GM19452 (cell line): ENCODE results near the gene MAD1L1.

ENCODE experiments used
- ATAC-seq: cut with Tn5 transposase; IDR thresholded peaks from one replicate; pipeline ENCODE4 v1.9.1; 2021; ENCODE audit not compliant: unreplicated experiment

Gene MAD1L1

DNA sequence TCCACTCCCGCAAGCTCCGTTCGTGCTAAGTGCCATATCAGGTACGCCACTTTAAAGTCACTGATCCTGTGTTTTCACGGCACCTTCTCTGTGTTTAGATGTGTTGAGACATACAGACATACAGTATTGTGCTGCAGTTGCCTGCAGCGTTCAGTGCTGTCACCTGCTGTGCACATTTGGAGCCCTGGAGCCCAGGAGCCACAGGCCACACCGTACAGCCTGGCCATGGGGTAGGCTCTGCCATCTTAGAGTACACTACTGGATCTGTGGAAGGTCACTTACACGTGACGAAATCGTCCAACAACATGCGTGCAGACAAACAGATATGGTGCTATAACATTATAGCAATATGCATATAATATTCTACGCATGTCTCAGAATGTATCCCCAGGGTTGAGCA, 451.4 kb downstream of the MAD1L1 start:
- no peak for ATAC-seq

DNA sequence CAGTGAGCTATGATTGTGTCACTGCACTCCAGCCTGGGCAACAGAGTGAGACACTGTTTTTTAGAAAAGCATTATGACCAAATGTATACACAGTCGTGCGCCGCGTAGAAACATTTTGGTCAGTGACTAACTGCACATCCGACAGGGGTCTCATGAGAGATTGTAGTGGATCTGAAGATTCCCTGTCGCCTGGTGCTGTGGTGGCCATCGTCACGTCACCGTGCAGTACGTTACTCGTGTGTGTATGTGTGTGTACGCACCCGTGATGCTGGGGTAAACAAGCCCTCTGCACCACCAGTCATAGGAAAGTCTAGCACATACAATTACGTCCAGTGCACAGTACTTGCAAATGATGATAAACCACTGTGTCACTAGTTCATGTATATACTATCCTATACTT, 453.3 kb downstream of the MAD1L1 start:
- ATAC-seq = no peak

DNA sequence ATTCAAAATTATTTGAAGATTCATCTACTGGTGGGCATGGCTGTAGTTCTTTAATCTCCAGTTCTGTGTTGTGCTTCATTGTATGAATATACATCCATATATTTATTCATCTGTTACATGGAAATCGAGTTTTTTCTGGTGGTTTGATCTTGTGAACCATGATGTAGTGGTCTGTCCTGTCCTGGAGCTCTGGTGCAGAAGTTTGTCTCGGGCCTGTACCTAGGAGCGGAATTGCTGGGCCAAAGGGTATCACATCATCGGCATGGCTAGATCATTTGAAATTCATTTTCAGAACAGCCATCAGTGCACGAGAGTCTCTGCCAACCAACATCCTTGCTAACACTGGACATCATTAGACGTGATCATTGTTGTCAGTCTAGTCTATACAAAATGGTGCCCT, 455.6 kb downstream of the MAD1L1 start:
- ATAC-seq = no peak

DNA sequence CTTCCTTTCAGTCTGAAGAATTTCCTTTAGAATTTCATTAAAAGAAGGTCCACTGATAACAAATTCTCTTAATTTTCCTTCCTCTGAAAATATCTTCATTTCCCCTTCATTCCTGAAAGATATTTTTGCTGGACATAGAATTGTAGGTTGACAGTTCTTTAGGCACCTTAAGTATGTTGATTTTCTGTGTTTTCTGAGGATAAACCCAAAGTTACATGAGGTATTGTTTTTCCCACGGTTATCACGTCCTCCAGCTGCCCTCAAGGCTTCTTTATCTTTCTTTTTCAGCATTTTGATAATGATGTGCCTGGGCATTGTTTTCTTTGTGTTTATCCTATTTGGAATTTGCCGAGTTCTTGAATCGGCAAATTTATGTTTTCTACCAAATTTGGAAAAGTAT, 457.4 kb downstream of the MAD1L1 start:
- ATAC-seq = no peak

DNA sequence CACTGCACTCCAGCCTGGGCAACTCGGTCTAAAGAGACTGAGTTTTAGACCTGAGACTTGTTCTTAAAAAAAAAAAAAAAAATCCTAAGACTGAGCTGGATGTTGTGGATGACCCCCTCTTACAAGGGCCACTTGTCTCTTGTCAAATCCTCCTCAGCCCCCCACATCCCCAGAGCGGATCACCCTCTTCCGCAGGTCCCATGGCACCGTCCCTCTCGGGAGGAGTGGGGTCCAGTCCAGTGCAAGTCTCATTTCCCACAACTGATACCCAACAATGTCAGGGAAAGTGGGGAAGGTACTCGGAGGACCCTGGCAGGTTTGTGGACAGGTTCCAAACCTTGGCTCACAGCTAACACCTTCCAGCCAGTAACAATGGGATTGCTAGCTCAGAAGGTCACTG, 462.4 kb downstream of the MAD1L1 start:
- ATAC-seq = no peak

DNA sequence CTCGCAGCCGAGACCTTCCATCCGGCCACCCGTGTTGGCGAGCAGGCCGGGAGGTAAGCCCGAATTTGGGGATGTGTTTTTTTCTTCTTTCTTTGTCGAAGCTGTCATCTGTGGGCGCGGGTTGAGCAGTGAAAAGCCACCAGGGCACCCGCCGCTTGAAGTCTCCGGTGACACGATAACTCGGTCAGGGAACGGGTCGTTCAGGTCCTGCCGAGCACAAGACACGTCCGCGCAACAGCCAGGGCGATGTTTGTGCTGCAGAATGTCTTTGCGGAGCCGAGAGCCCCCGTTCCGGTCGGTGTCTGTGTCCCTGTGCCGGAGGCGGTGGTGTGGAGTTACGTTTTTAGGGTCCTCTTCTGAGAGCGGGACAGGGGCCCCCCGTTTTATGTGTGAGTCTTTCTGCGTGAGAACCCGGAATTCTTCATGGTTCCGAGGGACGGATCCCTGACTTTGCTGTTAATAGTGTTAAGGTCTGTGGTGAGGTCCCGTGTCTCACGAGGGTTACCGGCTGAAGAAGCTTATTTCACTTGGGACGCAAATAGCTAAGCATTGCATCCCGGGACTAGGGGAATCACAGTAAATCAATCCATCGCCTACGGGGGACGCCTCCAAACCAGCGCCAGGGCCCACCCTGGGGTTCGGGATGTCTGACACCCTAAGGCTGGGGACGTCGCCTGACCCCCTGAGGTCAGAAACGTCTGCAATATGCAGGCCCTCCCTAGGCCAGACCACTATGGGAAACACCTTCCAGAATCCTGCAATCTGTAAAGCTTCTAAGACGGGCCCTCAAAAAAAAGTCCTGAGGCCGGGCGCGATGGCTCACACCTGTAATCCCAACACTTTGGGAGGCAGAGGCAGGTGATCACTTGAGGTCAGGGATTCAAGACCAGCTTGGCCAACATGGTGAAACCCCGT, 463.2 kb downstream of the MAD1L1 start:
- no peak for ATAC-seq

DNA sequence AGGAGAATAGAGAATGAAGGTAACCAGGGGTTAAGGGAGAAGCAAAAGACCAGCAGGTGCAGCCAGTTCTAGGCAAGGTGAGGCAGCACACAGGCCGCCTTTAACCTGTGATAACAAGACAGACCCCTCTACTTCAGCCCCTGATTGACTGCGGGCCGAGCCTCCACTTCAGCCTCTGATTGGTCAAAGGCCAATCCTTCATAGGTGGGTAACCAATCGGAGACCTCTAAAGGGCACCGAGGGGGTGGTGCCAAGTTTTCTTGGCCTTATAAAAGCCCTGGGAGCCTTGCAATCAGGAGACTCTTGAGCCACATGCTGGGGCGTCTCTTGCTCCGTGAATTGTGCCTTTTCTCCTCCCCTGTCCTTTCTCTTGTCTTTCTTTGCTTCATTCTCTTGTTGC, 463.9 kb downstream of the MAD1L1 start:
- ATAC-seq = no peak

DNA sequence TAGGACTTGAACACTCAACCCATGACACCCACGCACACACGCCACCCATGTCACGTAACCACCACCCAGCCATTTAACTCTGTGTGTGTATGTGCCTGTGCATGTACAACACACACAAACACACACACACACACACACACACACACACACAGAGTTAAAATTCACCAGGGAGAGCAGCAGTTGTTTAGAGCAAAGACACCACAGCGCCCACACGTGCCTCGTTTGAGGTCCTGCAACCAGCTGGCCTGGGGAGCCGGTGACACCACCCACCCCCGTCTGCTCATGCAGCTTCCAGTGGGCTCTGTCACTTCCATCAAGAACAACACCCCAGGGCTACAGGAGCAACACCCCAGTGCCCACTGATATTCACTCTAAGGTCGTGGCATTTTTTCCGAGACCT, 465.2 kb downstream of the MAD1L1 start:
- no peak for ATAC-seq
